Testis (tissue), 3 donors: ENCODE results near the gene ODAD3. TPM values are rescaled to one million over a fixed set of nuclear protein-coding genes. Genes with fewer than 3 reads are reported as not detected.
"Not testable (repeated sequence)": the region's sequence is repeated elsewhere in the genome, so short reads cannot be mapped to it uniquely, and the experiment has no call there.

ENCODE experiments used
- DNase-seq: peaks from one replicate; pipeline ENCODE4 v3.0.0-alpha.2; 2019
- H3K27ac ChIP-seq, 2 donors: fragments of 200-600 bp; sonication (generic); one replicate each; pipeline ENCODE4 v1.5.1; 2019
- H3K27me3 ChIP-seq: fragments of 200-600 bp; sonication (generic); one replicate; pipeline ENCODE4 v1.5.1; 2019
- H3K36me3 ChIP-seq: fragments of 200-600 bp; sonication (generic); one replicate; pipeline ENCODE4 v1.5.1; 2017; ENCODE audit warnings: low read depth; ENCODE audit errors: missing control alignments
- H3K4me1 ChIP-seq: fragments of 200-600 bp; sonication (generic); one replicate; pipeline ENCODE4 v1.5.1; 2019
- H3K4me3 ChIP-seq, 2 donors: fragments of 200-600 bp; sonication (generic); one replicate each; pipeline ENCODE4 v1.5.1; 2017 to 2019
- H3K9me3 ChIP-seq: fragments of 200-600 bp; sonication (generic); one replicate; pipeline ENCODE4 v1.5.1; 2017
- POLR2A ChIP-seq: fragments of 450-650 bp; IDR thresholded peaks from one replicate; pipeline ENCODE4 v1.6.1; 2017; ENCODE audit warnings: antibody characterized with exemption, mild to moderate bottlenecking, moderate library complexity
- WGBS, 2 donors: methylation state at CpG; one replicate each; pipeline ENCODE4 v1.1.5; 2018; 5-methylcytosine and 5-hydroxymethylcytosine counted together
- intact Hi-C: fragments of 100-400 bp; cut with DNase I; formaldehyde crosslinking; loops from one replicate; pipeline ENCODE4 v1.15.1; 2023; ENCODE audit warnings: low total_unique reads
- polyA plus RNA-seq: library from polyadenylated mRNA; stranded (reverse); fragments of 350-450 nt; fragmentation: Illumina TruSeq; extraction: RNeasy Lipid Tissue Mini Kit (QIAGEN cat#74804); gene quantifications from one replicate; pipeline ENCODE4 v1.2.3, GENCODE V29; 2014; ENCODE audit warnings: low read depth, low replicate concordance; ENCODE audit not compliant: insufficient read depth
- total RNA-seq, 2 donors: library from RNA; depleted of rRNA; stranded (reverse); fragments of >200 nt; gene quantifications; one replicate each; pipeline ENCODE4 v1.2.3, GENCODE V29; 2016
- TF ChIP-seq, protein P1 (sequence below), 3 experiments: fragments of 450-650 bp in 2 of 3; fragments of 200-600 bp in 1 of 3; sonication (generic) in 1 of 3; IDR thresholded peaks; one replicate each; pipeline ENCODE4 v1.5.1; 2016 to 2019; ENCODE audit warnings: antibody characterized with exemption in 3 of 3, mild to moderate bottlenecking in 2 of 3, moderate library complexity in 1 of 3

ODAD3 gene
- total and polyA plus RNA-seq, 3 donors from 2014 or later: 9.7 to 18.3 (median 14.8) TPM

DNA sequence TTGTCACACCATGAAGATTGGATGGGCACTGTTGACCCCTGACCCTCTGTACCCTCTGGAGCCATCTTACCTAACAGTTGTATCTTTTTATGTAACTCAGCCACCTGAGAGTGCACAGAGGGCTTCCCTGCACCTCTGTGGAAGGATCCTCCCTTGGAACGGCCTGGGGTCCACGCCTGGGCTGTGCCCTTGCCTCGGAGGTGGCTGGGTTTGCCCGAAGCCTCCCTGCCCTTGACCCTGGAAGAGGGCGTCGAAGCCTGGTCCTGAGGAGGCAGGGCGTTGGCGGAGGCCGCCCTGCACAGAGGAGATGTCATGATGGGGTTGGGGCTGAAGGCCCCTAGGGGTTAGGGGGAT, 241 bp downstream of the ODAD3 start:
- intact Hi-C loops: no loop called here
- Histone ChIP-seq H3K4me3 (peak overlapping the region; percentile 71 to 75), H3K36me3 (no peaks in the 10 kb centered on the region), H3K27ac (peak overlapping the region; percentile 64 to 89), H3K4me1 (peaks cover 14% of the 10 kb centered on the region), H3K9me3 (no peaks in the 10 kb centered on the region), H3K27me3 (no peaks in the 10 kb centered on the region)
- 0 to 5% methylated on average over 4 to 9 of the region's 9 CpGs for WGBS, 2 donors
- no peak for DNase-seq
- TF ChIP-seq POLR2A: no peak
- TF ChIP-seq, protein P1, sequence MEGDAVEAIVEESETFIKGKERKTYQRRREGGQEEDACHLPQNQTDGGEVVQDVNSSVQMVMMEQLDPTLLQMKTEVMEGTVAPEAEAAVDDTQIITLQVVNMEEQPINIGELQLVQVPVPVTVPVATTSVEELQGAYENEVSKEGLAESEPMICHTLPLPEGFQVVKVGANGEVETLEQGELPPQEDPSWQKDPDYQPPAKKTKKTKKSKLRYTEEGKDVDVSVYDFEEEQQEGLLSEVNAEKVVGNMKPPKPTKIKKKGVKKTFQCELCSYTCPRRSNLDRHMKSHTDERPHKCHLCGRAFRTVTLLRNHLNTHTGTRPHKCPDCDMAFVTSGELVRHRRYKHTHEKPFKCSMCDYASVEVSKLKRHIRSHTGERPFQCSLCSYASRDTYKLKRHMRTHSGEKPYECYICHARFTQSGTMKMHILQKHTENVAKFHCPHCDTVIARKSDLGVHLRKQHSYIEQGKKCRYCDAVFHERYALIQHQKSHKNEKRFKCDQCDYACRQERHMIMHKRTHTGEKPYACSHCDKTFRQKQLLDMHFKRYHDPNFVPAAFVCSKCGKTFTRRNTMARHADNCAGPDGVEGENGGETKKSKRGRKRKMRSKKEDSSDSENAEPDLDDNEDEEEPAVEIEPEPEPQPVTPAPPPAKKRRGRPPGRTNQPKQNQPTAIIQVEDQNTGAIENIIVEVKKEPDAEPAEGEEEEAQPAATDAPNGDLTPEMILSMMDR (IDR thresholded peaks at IDR 0.05): no peak

DNA sequence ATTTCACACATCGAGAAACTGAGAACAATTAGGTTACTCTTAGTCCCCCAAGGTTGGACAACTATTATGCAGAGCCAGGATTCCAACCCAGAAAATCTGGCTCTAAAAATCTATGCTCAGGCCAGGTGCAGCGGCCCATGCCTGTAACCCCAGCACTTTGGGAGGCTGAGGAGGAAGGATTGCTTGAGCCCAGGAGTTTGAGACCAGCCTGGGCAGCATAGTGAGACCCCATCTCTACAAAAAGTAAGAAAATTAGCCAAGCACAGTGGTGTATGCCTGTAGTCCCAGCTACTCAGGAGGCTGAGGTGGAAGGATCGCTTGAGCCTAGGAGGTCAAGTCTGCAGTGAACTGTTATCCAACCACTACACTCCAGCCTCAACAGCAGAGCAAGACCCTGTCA, 1.4 kb downstream of the ODAD3 start:
- DNase-seq, H3K9me3 ChIP-seq, intact Hi-C loops, H3K27me3 ChIP-seq, H3K27ac ChIP-seq, H3K36me3 ChIP-seq, H3K4me3 ChIP-seq: not testable (repeated sequence)
- WGBS, 2 donors: 93 to 100% methylated on average over 3 of the region's 3 CpGs
- H3K4me1 ChIP-seq: peaks cover 14% of the 10 kb centered on the region

DNA sequence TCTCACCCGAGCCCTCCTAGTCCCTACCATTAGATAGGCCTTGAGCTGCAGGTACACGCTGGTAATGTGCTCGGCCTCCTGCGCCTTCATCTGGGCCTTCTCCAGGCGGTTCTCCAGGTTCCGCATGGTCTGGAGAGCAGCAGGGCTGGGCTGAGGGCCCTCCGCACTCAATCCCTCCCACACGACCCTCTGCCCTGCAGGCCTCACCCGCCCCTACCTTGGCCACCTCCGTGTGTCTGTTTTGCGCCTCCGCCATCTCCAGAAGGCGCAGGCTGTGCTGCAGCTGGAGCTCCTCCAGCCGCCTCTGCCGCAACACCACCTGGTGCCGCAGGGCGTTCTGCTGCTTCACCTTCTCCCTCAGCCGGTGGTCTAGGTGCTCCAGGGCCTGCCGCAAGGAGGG, 8.3 kb downstream of the ODAD3 start:
- WGBS, 2 donors: 56 to 82% methylated on average over 17 to 19 of the region's 19 CpGs
- H3K9me3 ChIP-seq: no peaks in the 10 kb centered on the region

DNA sequence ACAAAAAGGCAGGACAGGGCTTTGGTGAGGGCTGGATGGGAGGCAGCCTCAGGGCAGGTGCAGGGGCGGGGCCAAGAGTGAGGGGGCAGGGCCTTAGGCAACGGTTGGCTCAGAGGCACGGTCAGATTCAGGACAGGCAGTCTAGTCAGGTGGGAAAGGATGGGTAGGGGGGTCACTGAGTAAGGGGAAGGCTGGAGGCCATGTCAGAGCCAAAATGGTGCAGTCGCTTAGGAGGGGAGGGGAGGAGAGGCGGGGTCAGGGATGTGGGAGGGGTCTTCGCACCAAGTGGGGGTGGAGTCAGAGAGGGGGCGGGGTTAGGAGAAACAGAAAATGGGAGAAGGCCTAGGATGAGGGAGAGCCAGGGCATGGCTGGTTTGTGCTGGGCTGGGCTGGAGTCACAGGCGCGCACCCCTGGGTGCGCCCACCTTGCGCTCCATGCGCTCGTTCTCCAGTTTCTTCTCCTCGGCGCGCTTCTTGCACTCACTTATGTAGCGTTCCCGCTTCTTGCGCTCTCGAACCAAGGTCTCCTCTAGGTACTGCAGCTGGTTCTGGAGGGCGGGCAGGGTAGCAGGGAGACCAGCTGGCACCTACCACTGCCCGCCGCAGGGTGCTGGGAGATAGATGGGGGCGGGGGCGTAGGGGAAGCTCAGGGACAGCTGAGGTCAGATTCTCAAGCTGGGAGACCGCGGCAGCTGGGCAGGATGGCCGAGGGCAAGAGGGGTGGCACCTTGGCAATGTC, 9.0 kb downstream of the ODAD3 start:
- TF ChIP-seq POLR2A: no peak
- TF ChIP-seq, protein P1 (IDR thresholded peaks at IDR 0.05): no peak
- Histone ChIP-seq H3K36me3 (no peaks in the 10 kb centered on the region), H3K27me3 (no peaks in the 10 kb centered on the region), H3K9me3 (no peaks in the 10 kb centered on the region), H3K4me3 (peak overlapping the region in 1 of 2 donors; percentile 27), H3K4me1 (peaks cover 18% of the 10 kb centered on the region), H3K27ac (no peak overlapping the region)
- WGBS, 2 donors: 70 to 72% methylated on average over 27 to 28 of the region's 28 CpGs
- intact Hi-C loops: no loop called here
- peak; percentile 44 for DNase-seq

More for the DNA sequence above, 8.3 kb downstream of the ODAD3 start:
- H3K36me3 ChIP-seq: no peaks in the 10 kb centered on the region
- H3K27ac ChIP-seq: no peak overlapping the region
- H3K4me1 ChIP-seq: peaks cover 16% of the 10 kb centered on the region
- no peak for DNase-seq
- H3K4me3 ChIP-seq: peak overlapping the region in 1 of 2 donors; percentile 27
- intact Hi-C loops: no loop called here
- no peaks in the 10 kb centered on the region for H3K27me3 ChIP-seq
- no peak for TF ChIP-seq POLR2A
- TF ChIP-seq, protein P1 (IDR thresholded peaks at IDR 0.05): no peak

DNA sequence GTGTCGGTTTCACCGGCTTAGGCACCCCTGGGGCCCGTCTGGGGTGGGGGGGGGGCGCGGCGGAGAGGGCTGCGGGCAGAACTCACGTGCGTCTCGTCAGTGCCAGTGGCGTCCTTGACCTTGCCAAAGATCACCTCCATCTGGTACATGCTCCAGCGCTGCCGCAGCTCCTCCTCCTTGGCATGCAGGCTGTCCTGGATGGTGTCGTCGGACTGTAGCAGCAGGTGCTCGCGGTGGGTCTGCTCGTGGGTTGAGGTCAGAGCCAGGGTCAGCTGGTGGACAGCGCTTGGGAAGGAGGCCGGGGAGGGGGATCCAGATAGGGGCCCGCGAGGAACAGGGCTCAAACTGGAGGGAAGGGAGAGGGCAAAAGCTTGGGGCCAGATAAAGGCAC, 11.1 kb downstream of the ODAD3 start:
- H3K36me3 ChIP-seq: no peaks in the 10 kb centered on the region
- no peak for TF ChIP-seq POLR2A
- no peaks in the 10 kb centered on the region for H3K27me3 ChIP-seq
- 5 to 7% methylated on average over 12 to 21 of the region's 22 CpGs for WGBS, 2 donors
- no peak for DNase-seq
- H3K9me3 ChIP-seq: no peaks in the 10 kb centered on the region
- H3K4me1 ChIP-seq: peaks cover 25% of the 10 kb centered on the region
- H3K4me3 ChIP-seq: no peak overlapping the region
- intact Hi-C loops: no loop called here
- no peak overlapping the region for H3K27ac ChIP-seq
